GM12865 (cell line): ENCODE data around the gene ENHO.

Experiments
- DNase-seq: peaks from one replicate; pipeline ENCODE4 v3.0.0; 2010; ENCODE audit warnings: low read depth
- H3K4me3 ChIP-seq: 2 replicates; pipeline ENCODE4 v1.5.1; 2011; ENCODE audit warnings: mild to moderate bottlenecking, low read depth, low read length, control low read depth
- TF ChIP-seq, protein P1 (sequence below): IDR thresholded peaks from 2 replicates; pipeline ENCODE4 v1.5.1; 2011; ENCODE audit warnings: low read length, control low read depth, low read depth, inconsistent platforms; ENCODE audit not compliant: insufficient read depth; ENCODE audit errors: missing control alignments

The ENHO gene

DNA sequence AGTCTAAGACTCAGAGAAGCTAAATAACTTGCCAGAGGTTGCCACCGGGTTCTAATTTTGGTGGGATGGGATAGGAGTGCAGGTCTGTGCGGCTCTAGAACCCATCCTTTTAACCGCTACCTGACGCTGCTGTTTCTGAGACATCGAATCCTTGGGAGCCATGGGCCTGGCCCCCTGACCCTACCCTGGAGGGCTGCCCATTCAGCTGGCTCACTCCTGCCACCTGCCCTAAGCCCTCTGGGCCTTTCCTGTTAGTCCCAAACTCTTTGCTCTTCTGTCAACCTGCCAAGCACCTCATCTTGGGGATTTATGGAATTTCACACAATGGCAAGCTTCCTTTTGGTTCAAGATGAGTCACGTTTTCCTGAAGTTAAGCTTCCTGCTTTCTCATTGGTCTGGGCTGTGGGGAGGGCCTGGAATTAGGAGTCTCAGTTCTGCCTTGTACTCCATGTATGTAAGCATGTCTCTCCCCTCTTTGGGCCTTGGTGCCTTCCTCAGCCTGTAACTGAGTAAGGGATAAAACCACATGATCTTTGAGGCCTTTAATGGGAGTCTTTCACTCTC is 26.6 kb downstream of the ENHO start:
- TF ChIP-seq, protein P1, sequence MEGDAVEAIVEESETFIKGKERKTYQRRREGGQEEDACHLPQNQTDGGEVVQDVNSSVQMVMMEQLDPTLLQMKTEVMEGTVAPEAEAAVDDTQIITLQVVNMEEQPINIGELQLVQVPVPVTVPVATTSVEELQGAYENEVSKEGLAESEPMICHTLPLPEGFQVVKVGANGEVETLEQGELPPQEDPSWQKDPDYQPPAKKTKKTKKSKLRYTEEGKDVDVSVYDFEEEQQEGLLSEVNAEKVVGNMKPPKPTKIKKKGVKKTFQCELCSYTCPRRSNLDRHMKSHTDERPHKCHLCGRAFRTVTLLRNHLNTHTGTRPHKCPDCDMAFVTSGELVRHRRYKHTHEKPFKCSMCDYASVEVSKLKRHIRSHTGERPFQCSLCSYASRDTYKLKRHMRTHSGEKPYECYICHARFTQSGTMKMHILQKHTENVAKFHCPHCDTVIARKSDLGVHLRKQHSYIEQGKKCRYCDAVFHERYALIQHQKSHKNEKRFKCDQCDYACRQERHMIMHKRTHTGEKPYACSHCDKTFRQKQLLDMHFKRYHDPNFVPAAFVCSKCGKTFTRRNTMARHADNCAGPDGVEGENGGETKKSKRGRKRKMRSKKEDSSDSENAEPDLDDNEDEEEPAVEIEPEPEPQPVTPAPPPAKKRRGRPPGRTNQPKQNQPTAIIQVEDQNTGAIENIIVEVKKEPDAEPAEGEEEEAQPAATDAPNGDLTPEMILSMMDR, result no peak

DNA sequence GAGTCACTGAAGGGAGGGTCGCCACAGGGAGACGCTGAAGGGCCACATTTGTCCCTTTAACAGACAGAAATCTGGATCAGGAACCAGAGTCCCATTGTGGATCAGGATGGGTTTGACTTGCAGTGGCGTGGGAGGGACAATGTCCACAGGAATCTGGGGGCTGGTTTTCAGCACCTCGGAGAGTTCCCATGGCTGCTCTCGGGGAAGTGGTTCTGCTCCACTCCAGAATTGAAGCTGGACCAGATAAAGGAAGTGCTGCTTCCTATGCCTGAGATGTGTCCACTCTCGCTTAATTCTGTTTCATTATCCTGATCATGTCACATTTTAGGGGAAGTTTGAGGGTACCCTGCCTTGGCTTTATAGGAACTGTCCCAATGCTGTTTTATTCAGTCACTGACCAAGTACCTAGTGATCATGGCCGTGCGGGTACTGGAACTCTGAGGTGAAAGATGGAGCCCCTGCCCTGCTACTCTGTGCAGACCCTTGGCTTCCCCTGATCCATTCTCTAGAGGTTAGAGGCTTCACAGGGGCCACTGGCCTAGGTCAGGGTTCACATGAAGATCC is 28.7 kb downstream of the ENHO start:
- H3K4me3 ChIP-seq, result no peak overlapping the region
- peak; percentile 13 for DNase-seq
- TF ChIP-seq, protein P1, result no peak

More for the DNA sequence above, 26.6 kb downstream of the ENHO start:
- no peak for DNase-seq
- no peak overlapping the region for H3K4me3 ChIP-seq

DNA sequence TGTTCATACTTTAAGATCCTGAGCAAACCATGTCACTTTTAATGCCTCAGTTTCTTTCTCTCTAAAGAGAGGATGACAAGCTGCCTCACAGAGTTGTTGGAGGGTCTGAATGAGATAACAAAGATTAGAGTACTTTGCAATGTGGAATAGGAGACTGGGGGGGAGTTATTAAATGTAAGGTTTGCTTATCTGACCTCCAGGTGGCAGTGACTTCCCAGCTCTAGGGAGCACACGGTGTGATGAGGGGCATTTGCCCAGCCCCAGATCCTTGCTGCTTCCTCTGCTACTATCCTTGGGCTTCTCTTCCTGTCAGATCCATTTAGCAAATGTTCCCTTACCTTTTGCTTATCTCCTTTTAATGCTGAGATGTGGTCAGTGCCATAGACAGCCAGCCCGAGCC is 30.7 kb downstream of the ENHO start:
- TF ChIP-seq, protein P1, result no peak
- DNase-seq, result no peak
- H3K4me3 ChIP-seq, result no peak overlapping the region

DNA sequence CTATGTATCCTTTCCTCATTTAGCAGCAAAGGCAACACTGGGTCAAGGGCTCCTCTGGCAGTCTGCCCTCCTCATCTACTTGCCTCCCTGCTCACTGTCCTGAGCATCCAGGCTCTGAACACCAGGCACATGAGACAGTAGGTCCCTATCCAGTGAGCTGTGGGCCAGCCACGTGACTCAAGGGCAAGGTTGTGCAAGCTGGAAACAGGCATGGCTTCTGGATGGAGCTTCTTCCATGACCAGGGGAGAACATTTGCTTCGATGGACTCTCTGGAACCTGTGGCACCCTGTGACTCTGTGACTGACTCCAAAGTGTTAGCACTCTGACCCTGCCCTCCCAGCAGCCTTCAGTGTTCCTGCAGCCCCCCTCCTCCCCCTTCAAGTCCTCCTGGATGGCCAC is 31.2 kb downstream of the ENHO start:
- no peak overlapping the region for H3K4me3 ChIP-seq
- DNase-seq, result no peak
- TF ChIP-seq, protein P1, result no peak

DNA sequence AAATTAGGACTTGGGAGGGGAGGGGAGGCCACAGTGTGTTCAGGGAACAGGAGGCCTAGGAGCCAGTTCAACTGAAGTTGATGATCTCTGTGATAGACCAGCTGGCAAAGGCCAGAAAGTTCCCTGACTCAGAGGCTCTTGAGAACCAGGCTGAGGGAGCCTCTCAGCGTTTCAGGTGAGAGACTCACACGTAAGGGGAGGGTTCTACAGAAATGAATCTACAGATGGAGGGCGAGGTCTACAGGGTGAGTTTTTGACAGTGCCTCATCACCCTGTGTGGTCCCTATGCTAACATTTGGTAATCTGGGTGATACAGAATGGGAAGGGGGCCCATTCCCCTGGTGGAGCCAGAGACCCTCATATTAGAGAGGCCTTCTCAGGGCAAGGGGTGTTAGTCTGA is 32.0 kb downstream of the ENHO start:
- TF ChIP-seq, protein P1, result no peak
- DNase-seq, result no peak
- no peak overlapping the region for H3K4me3 ChIP-seq

DNA sequence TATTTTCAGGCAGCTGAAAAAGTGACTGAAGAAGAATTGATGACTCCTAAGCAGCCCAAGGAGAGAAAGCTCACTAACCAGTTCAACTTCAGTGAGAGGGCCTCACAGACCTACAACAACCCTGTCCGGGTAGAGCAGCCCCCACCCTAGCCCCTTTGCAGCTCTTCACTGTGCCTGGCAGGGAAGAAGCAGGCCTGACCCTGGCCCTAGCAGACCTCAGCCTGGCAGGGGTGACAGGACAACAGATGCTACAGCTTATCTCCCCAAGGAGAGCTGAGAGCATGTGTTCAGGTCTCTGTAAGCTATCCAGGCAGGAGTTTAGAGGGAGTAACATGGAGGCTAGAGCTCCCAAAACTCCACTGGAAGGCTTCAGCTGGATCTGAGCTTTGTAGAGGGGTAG is 32.4 kb downstream of the ENHO start:
- TF ChIP-seq, protein P1, result no peak
- DNase-seq, result no peak
- H3K4me3 ChIP-seq, result no peak overlapping the region

DNA sequence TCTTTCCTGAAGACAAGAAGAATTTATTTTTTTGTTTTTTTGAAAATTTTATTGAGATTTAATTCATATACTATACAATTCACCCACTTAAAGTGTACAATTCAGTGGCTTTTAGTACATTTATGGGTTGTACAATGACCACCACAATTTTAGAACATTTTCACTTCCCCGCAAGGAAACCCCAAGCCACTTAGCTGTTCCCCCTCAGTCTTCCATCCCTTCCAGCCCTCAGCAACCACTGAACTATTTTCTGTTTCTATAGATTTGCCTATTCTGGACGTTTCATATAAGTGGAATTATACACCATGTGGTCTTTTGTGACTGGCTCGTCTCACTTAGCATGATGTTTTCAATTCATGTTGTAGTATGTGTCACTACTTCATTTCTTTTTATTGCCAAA is 36.2 kb downstream of the ENHO start:
- TF ChIP-seq, protein P1, result no peak
- DNase-seq, result no peak

More for the DNA sequence above, 36.2 kb downstream of the ENHO start:
- no peak overlapping the region for H3K4me3 ChIP-seq
